Adipocyte (in vitro differentiated cells): ENCODE results near the gene PRKN.

Source experiments
- DNase-seq: peaks from one replicate; pipeline ENCODE4 v3.0.0-alpha.2; 2015; ENCODE audit warnings: low read depth
- H3K27me3 ChIP-seq: replicated peaks from 2 replicates; pipeline ENCODE4 v1.7.0; 2013; ENCODE audit warnings: mild to moderate bottlenecking, low read length, moderate library complexity; ENCODE audit not compliant: control insufficient read depth, insufficient read depth
- H3K36me3 ChIP-seq: 2 replicates; pipeline ENCODE4 v1.7.0; 2013; ENCODE audit warnings: low read length, mild to moderate bottlenecking, moderate library complexity; ENCODE audit not compliant: control insufficient read depth, insufficient read depth, severe bottlenecking
- H3K4me1 ChIP-seq: 2 replicates; pipeline ENCODE4 v1.7.0; 2013; ENCODE audit warnings: mild to moderate bottlenecking, low read length, moderate library complexity; ENCODE audit not compliant: control insufficient read depth, insufficient read depth
- H3K4me3 ChIP-seq: 2 replicates; pipeline ENCODE4 v1.7.0; 2013; ENCODE audit warnings: mild to moderate bottlenecking, low read length, moderate library complexity
- H3K9ac ChIP-seq: 2 replicates; pipeline ENCODE4 v1.7.0; 2013; ENCODE audit warnings: mild to moderate bottlenecking, low read length, moderate library complexity
- H3K9me3 ChIP-seq: 2 replicates; pipeline ENCODE4 v1.7.0; 2013; ENCODE audit warnings: mild to moderate bottlenecking, low read length, moderate library complexity; ENCODE audit not compliant: control insufficient read depth

Gene PRKN

GRCh38 chr6:161985876-161986423, 741.6 kb downstream of the PRKN start:
- H3K27me3 ChIP-seq: no peaks in the 10 kb centered on the region
- no peaks in the 10 kb centered on the region for H3K4me1 ChIP-seq
- no peak for DNase-seq
- H3K9me3 ChIP-seq: peaks cover 8% of the 10 kb centered on the region
- H3K9ac ChIP-seq: no peak overlapping the region
- no peaks in the 10 kb centered on the region for H3K36me3 ChIP-seq
- H3K4me3 ChIP-seq: no peak overlapping the region

- no peak for DNase-seq
Observed at GRCh38 chr6:161984713-161985112, 742.9 kb downstream of the PRKN start.

GRCh38 chr6:161976553-161976952, 751.0 kb downstream of the PRKN start:
- DNase-seq: no peak
- Histone ChIP-seq H3K9me3 (no peaks in the 10 kb centered on the region), H3K9ac (no peak overlapping the region), H3K4me3 (no peak overlapping the region), H3K27me3 (no peaks in the 10 kb centered on the region), H3K36me3 (no peaks in the 10 kb centered on the region), H3K4me1 (no peaks in the 10 kb centered on the region)

More at GRCh38 chr6:161984713-161985112, 742.9 kb downstream of the PRKN start:
- Histone ChIP-seq H3K27me3 (no peaks in the 10 kb centered on the region), H3K9ac (no peak overlapping the region), H3K4me1 (no peaks in the 10 kb centered on the region), H3K36me3 (no peaks in the 10 kb centered on the region), H3K9me3 (no peaks in the 10 kb centered on the region), H3K4me3 (no peak overlapping the region)

- no peak overlapping the region for H3K9ac ChIP-seq
- no peaks in the 10 kb centered on the region for H3K36me3 ChIP-seq
- H3K4me1 ChIP-seq: no peaks in the 10 kb centered on the region
- no peaks in the 10 kb centered on the region for H3K27me3 ChIP-seq
- no peak for DNase-seq
- H3K4me3 ChIP-seq: no peak overlapping the region
- H3K9me3 ChIP-seq: no peaks in the 10 kb centered on the region
Observed at GRCh38 chr6:161973064-161973463, 754.5 kb downstream of the PRKN start.

GRCh38 chr6:161971043-161971442, 756.5 kb downstream of the PRKN start:
- H3K4me1 ChIP-seq: no peaks in the 10 kb centered on the region
- no peaks in the 10 kb centered on the region for H3K36me3 ChIP-seq
- no peak overlapping the region for H3K9ac ChIP-seq
- DNase-seq: no peak
- H3K27me3 ChIP-seq: no peaks in the 10 kb centered on the region
- no peak overlapping the region for H3K4me3 ChIP-seq
- no peaks in the 10 kb centered on the region for H3K9me3 ChIP-seq

DNA sequence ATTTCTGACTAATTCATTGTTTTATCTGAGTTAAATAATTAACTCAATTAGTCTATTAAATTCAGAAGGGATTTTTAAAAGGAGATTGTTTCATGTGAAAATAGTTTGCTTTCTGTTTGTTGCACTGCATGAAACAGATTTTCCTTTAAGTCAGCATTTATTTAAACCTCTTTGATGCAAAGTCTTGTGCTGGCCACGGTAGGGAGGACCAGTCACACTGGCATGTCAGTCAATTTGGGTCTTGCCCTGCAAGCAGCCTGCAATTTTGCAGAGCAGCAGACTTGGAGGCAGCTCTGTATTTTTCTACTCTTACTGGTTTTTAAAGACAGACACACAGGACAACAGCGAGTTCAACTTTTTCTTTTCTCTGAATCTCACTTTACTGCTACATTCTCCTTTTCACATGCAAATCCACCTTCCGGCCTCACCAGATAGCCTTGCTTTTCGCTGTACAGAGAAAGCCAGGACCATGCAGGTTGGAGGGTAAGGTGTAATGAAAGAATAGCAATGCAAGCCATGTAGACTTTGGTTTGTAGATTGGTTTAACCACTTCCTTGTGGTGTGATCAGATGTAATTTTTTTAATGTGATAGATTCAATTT, 763.8 kb downstream of the PRKN start:
- no peak for DNase-seq
- H3K9me3 ChIP-seq: no peaks in the 10 kb centered on the region
- no peaks in the 10 kb centered on the region for H3K36me3 ChIP-seq
- no peak overlapping the region for H3K4me3 ChIP-seq
- no peaks in the 10 kb centered on the region for H3K27me3 ChIP-seq
- no peaks in the 10 kb centered on the region for H3K4me1 ChIP-seq
- H3K9ac ChIP-seq: no peak overlapping the region

- Histone ChIP-seq H3K36me3 (no peaks in the 10 kb centered on the region), H3K9me3 (no peaks in the 10 kb centered on the region), H3K4me1 (no peaks in the 10 kb centered on the region), H3K9ac (no peak overlapping the region), H3K4me3 (no peak overlapping the region), H3K27me3 (no peaks in the 10 kb centered on the region)
- DNase-seq: no peak
Observed at GRCh38 chr6:161963181-161963580, 764.4 kb downstream of the PRKN start.

DNA sequence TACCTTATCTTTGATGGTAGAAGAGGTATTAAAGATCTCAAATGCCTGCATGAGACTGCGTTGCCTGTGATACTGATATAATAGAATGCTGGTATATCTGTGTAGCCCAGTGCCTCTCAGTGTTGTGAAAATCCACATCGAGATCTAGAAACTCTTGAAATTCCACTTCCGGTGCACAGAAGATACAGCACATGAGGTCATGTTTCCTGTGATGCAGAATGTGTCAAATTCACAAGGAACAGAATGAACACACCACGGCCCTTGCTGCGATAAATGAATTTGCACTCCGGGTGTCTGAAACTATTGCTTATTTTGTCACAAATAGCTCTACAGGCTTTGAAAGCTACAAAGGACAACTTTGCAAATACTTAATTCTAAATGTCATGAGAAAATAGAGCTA, 765.8 kb downstream of the PRKN start:
- no peak overlapping the region for H3K9ac ChIP-seq
- no peaks in the 10 kb centered on the region for H3K36me3 ChIP-seq
- no peak for DNase-seq

DNA sequence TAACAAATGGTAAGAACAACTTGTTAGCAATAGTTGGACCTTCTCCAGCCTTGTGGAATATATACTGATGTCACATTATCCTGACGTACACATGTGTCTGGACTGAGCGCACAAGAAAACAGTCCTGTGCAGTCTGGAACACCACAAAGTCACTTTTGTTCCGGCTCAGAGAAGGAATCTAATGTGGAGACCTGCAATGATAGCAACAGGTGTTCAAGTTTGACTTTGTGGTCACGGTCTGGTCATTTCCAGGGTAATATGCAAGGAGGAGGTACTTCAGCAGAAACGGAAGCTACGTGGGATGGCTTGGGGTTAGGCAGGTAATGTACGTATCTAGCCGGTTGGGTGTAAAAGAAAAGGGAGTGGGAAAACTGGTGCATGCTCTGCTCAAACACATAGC, 766.5 kb downstream of the PRKN start:
- Histone ChIP-seq H3K9me3 (no peaks in the 10 kb centered on the region), H3K36me3 (no peaks in the 10 kb centered on the region), H3K4me3 (no peak overlapping the region), H3K27me3 (no peaks in the 10 kb centered on the region), H3K4me1 (no peaks in the 10 kb centered on the region), H3K9ac (no peak overlapping the region)
- DNase-seq: no peak

More for the DNA sequence above, 765.8 kb downstream of the PRKN start:
- no peak overlapping the region for H3K4me3 ChIP-seq
- H3K27me3 ChIP-seq: no peaks in the 10 kb centered on the region
- no peaks in the 10 kb centered on the region for H3K4me1 ChIP-seq
- H3K9me3 ChIP-seq: no peaks in the 10 kb centered on the region

DNA sequence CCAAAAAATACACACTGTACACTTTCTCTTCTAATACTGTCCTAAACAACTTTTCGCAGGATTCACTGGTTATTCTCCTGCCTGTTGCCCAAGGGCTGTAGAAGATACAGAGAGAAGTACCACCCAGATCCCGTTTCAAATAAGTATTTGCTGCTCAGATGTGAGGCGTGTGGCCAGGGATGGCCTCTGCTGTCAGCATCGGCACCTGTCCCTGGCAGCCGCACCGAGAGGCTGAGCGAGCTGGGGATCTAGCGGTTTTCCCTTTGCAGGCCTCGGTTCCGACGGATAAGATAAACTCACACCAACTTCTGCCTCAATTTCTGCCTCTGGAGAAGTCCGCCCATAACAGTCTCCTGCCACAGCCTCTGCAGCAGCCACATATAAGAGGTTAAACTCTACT, 768.5 kb downstream of the PRKN start:
- Histone ChIP-seq H3K36me3 (no peaks in the 10 kb centered on the region), H3K9me3 (no peaks in the 10 kb centered on the region), H3K27me3 (no peaks in the 10 kb centered on the region), H3K9ac (no peak overlapping the region), H3K4me3 (no peak overlapping the region), H3K4me1 (peaks cover 8% of the 10 kb centered on the region)
- no peak for DNase-seq

DNA sequence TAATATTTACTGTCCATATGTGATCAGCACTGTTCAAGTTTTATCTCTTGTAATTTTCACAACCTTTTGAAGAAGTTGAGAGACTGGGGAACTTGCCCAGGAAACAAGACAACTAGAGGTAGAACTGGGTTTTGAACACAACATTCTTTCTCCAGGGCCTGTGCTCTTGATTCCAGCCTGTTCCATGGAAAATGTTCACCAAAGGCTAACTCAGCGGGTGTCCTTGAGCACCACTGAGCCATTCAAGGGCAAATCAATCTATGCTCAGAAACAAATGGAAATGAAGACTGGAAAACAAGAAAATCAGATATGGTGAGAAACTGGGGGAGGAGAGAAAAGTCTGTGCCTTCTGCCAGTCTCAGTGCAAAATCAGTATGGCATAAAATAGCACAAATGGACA, 771.5 kb downstream of the PRKN start:
- DNase-seq: no peak
- peaks cover 8% of the 10 kb centered on the region for H3K4me1 ChIP-seq
- no peaks in the 10 kb centered on the region for H3K9me3 ChIP-seq
- no peaks in the 10 kb centered on the region for H3K27me3 ChIP-seq
- no peaks in the 10 kb centered on the region for H3K36me3 ChIP-seq
- no peak overlapping the region for H3K9ac ChIP-seq
- H3K4me3 ChIP-seq: no peak overlapping the region

- no peak for DNase-seq
Observed at GRCh38 chr6:161954699-161955276, 772.8 kb downstream of the PRKN start.

More at GRCh38 chr6:161954699-161955276, 772.8 kb downstream of the PRKN start:
- H3K9me3 ChIP-seq: no peaks in the 10 kb centered on the region
- no peak overlapping the region for H3K9ac ChIP-seq
- H3K27me3 ChIP-seq: no peaks in the 10 kb centered on the region
- no peak overlapping the region for H3K4me3 ChIP-seq
- no peaks in the 10 kb centered on the region for H3K36me3 ChIP-seq
- peaks cover 8% of the 10 kb centered on the region for H3K4me1 ChIP-seq
